CD14-positive monocyte (primary cell): ENCODE measurements around the gene PRELP. TPM values are rescaled to one million over a fixed set of nuclear protein-coding genes. Genes with fewer than 3 reads are reported as not detected.

Experiments used
- DNase-seq, 3 donors: peaks; one replicate each; pipeline ENCODE4 v3.0.0-alpha.2; 2011 to 2022
- H2AFZ ChIP-seq: 2 replicates; pipeline ENCODE4 v1.6.0; 2012; ENCODE audit warnings: mild to moderate bottlenecking, low read depth, low read length, inconsistent platforms; ENCODE audit not compliant: insufficient read depth, poor library complexity, severe bottlenecking
- H3K27ac ChIP-seq, 2 donors: 1 replicate in 1 of 2; 2 replicates in 1 of 2; pipeline ENCODE4 v1.5.1; 2012 to 2013; ENCODE audit warnings: low read length in 2 of 2, control low read depth in 1 of 2, inconsistent platforms in 1 of 2, low read depth in 1 of 2, mild to moderate bottlenecking in 1 of 2
- H3K27me3 ChIP-seq, 2 donors: one replicate each; pipeline versions ENCODE4 v1.6.0 to v1.6.1; 2011 to 2013; ENCODE audit warnings: low read length in 2 of 2; ENCODE audit not compliant: control insufficient read depth in 2 of 2, insufficient read depth in 2 of 2
- H3K36me3 ChIP-seq, 2 donors: replicated peaks in 1 of 2; 1 replicate in 1 of 2; 2 replicates in 1 of 2; pipeline versions ENCODE4 v1.5.1 to v1.6.1; 2012 to 2013; ENCODE audit warnings: low read length in 2 of 2, control low read depth in 1 of 2, inconsistent platforms in 1 of 2, mild to moderate bottlenecking in 1 of 2; ENCODE audit not compliant: insufficient read depth in 2 of 2, control insufficient read depth in 1 of 2
- H3K4me1 ChIP-seq, 2 donors: 1 replicate in 1 of 2; 2 replicates in 1 of 2; pipeline versions ENCODE4 v1.5.1 to v1.6.1; 2012 to 2013; ENCODE audit warnings: low read length in 2 of 2, control low read depth in 1 of 2, inconsistent platforms in 1 of 2, mild to moderate bottlenecking in 1 of 2, moderate library complexity in 1 of 2; ENCODE audit not compliant: insufficient read depth in 2 of 2, control insufficient read depth in 1 of 2
- H3K4me2 ChIP-seq: replicated peaks from 2 replicates; pipeline ENCODE3; 2012; ENCODE audit warnings: low read length, moderate library complexity, mild to moderate bottlenecking; ENCODE audit not compliant: poor library complexity, severe bottlenecking; ENCODE audit errors: extremely low read depth
- H3K4me3 ChIP-seq, 3 experiments: fragments of 200-600 bp in 1 of 3; sonication (generic) in 1 of 3; replicated peaks in 1 of 3; 1 replicate in 2 of 3; 2 replicates in 1 of 3; pipeline ENCODE4 v1.5.1; 2011 to 2013; ENCODE audit warnings: low read length in 3 of 3, mild to moderate bottlenecking in 3 of 3, control low read depth in 2 of 3, low read depth in 2 of 3, inconsistent platforms in 1 of 3, moderate library complexity in 1 of 3
- H3K79me2 ChIP-seq: 2 replicates; pipeline ENCODE4 v1.6.0; 2012; ENCODE audit warnings: mild to moderate bottlenecking, control low read depth, inconsistent platforms, low read length, moderate library complexity; ENCODE audit not compliant: insufficient read depth
- H3K9ac ChIP-seq: 2 replicates; pipeline ENCODE4 v1.6.0; 2017; ENCODE audit warnings: low read length, mild to moderate bottlenecking; ENCODE audit not compliant: insufficient read depth, poor library complexity, severe bottlenecking
- H3K9me3 ChIP-seq, 2 donors: replicated peaks in 1 of 2; 1 replicate in 1 of 2; 2 replicates in 1 of 2; pipeline versions ENCODE4 v1.5.1 to v1.6.1; 2012 to 2013; ENCODE audit warnings: low read length in 2 of 2, control low read depth in 1 of 2; ENCODE audit not compliant: control insufficient read depth in 1 of 2, insufficient read depth in 1 of 2
- H4K20me1 ChIP-seq: 2 replicates; pipeline ENCODE4 v1.6.0; 2012; ENCODE audit warnings: mild to moderate bottlenecking, low read length, control low read depth, moderate library complexity; ENCODE audit not compliant: insufficient read depth
- H3K27ac Mint-ChIP-seq, 7 donors: one replicate each; pipeline ENCODE4 v1.8.0; 2020; ENCODE audit warnings: mild to moderate bottlenecking in 7 of 7, mixed read lengths in 7 of 7, moderate library complexity in 6 of 7, inconsistent platforms in 2 of 7
- H3K27me3 Mint-ChIP-seq, 3 donors: one replicate each; pipeline ENCODE4 v1.8.0; 2021 to 2022; ENCODE audit warnings: low read depth in 3 of 3, mild to moderate bottlenecking in 3 of 3, mixed read lengths in 3 of 3, moderate library complexity in 3 of 3, inconsistent platforms in 1 of 3
- H3K36me3 Mint-ChIP-seq, 2 donors: one replicate each; pipeline ENCODE4 v1.8.0; 2020; ENCODE audit warnings: mixed read lengths in 2 of 2, inconsistent platforms in 1 of 2, mild to moderate bottlenecking in 1 of 2
- H3K4me1 Mint-ChIP-seq: one replicate; pipeline ENCODE4 v1.8.0; 2020; ENCODE audit warnings: mild to moderate bottlenecking, mixed read lengths
- H3K4me3 Mint-ChIP-seq, 2 donors: one replicate each; pipeline ENCODE4 v1.8.0; 2020; ENCODE audit warnings: mild to moderate bottlenecking in 2 of 2, mixed read lengths in 2 of 2, moderate library complexity in 1 of 2
- H3K9me3 Mint-ChIP-seq, 7 donors: one replicate each; pipeline ENCODE4 v1.8.0; 2020 to 2022; ENCODE audit warnings: mixed read lengths in 7 of 7, mild to moderate bottlenecking in 6 of 7, moderate library complexity in 6 of 7, inconsistent platforms in 2 of 7
- WGBS: methylation state at CpG from one replicate; pipeline ENCODE4 v1.1.5; 2013; ENCODE audit warnings: missing lambda C conversion rate; ENCODE audit not compliant: insufficient coverage; 5-methylcytosine and 5-hydroxymethylcytosine counted together
- intact Hi-C, 2 donors: fragments of 100-400 bp; cut with micrococcal nuclease; formaldehyde crosslinking; loops; one replicate each; pipeline versions ENCODE4 v1.15.0 to v1.15.1; 2023
- polyA plus RNA-seq, 3 donors: library from polyadenylated mRNA; depleted of rRNA in 1 of 3; unstranded in 2 of 3; stranded (reverse) in 1 of 3; fragments of 300-500 nt in 2 of 3; fragments of >200 nt in 1 of 3; fragmentation: Illumina TruSeq in 2 of 3; gene quantifications; 1 replicate in 2 of 3; 2 replicates in 1 of 3; pipeline ENCODE4 v1.2.3, GENCODE V29; 2012 to 2021
- TF ChIP-seq, protein P1 (sequence below): fragments of 200-600 bp; IDR thresholded peaks from one replicate; pipeline ENCODE4 v1.8.0; 2022; ENCODE audit warnings: antibody characterized with exemption, mild to moderate bottlenecking

PRELP gene
- polyA plus RNA-seq, 3 donors = not detected

DNA sequence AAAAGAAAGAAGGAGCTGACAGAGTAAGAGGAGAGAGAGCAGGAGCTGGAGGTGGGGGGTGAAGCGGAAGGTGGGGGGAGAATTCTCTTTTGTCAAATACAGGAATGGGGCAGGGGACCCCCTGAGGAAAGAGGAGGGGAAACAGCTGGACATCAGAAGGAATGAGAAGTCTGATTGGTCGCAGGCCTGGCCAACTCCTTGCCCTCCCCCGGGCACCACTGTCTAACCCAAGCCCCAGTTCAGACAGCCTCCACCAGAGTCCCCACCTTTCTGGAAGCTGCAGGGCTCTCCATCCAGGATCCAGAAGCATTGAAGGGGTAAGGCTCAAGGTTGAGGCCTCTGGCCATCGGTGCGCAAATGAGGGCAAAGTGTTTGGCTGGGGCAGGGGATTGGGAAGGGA, 18.3 kb downstream of the PRELP start, which contains the start of gene OPTC:
Gene OPTC, plus strand, starts transcription at position 253 of the 400 bp plus-strand sequence. CDS start 1,853 bp downstream, outside the sequence.
- Mint-ChIP-seq H3K4me1 (peaks cover 7% of the 10 kb centered on the region), H3K27me3 (peaks cover 1 to 9% (median 8%) of the 10 kb centered on the region in 3 donors), H3K4me3 (no peak within 1 kb of the TSS), H3K36me3 (no peaks in the 10 kb centered on the region), H3K27ac (peak within 1 kb of the TSS in 2 of 7 donors; percentile 36 to 74), H3K9me3 (no peaks in the 10 kb centered on the region)
- intact Hi-C loops = no loop called here
- Histone ChIP-seq H4K20me1 (no peaks in the 10 kb centered on the region), H2AFZ (no peak within 1 kb of the TSS), H3K27me3 (no peaks in the 10 kb centered on the region), H3K9ac (no peak within 1 kb of the TSS), H3K79me2 (no peaks in the 10 kb centered on the region), H3K36me3 (no peaks in the 10 kb centered on the region), H3K4me2 (no peak within 1 kb of the TSS), H3K4me1 (peaks cover 4 to 5% of the 10 kb centered on the region in 2 donors), H3K4me3 (no peak within 1 kb of the TSS), H3K9me3 (no peaks in the 10 kb centered on the region), H3K27ac (no peak within 1 kb of the TSS)
- WGBS = 97% methylated on average over 3 of the region's 5 CpGs
- TF ChIP-seq, protein P1, sequence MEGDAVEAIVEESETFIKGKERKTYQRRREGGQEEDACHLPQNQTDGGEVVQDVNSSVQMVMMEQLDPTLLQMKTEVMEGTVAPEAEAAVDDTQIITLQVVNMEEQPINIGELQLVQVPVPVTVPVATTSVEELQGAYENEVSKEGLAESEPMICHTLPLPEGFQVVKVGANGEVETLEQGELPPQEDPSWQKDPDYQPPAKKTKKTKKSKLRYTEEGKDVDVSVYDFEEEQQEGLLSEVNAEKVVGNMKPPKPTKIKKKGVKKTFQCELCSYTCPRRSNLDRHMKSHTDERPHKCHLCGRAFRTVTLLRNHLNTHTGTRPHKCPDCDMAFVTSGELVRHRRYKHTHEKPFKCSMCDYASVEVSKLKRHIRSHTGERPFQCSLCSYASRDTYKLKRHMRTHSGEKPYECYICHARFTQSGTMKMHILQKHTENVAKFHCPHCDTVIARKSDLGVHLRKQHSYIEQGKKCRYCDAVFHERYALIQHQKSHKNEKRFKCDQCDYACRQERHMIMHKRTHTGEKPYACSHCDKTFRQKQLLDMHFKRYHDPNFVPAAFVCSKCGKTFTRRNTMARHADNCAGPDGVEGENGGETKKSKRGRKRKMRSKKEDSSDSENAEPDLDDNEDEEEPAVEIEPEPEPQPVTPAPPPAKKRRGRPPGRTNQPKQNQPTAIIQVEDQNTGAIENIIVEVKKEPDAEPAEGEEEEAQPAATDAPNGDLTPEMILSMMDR = no peak
- DNase-seq = no peak

DNA sequence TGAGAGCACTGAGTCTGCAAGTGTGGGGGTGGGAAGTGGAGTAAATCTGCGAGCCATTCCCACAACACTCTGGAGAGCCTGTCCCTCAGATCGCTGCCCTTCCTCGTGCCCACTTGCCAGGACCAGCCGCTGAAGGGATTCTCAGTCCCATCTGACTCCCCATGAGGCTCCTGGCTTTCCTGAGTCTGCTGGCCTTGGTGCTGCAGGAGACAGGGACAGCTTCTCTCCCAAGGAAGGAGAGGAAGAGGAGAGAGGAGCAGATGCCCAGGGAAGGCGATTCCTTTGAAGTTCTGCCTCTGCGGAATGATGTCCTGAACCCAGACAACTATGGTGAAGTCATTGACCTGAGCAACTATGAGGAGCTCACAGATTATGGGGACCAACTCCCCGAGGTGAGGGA, 20.2 kb downstream of the PRELP start:
- H4K20me1 ChIP-seq = no peaks in the 10 kb centered on the region
- no peaks in the 10 kb centered on the region for H3K4me1 Mint-ChIP-seq

More for the DNA sequence above, 20.2 kb downstream of the PRELP start:
- Histone ChIP-seq H3K79me2 (no peaks in the 10 kb centered on the region), H3K9me3 (no peaks in the 10 kb centered on the region), H3K27ac (no peak overlapping the region), H3K4me2 (no peak overlapping the region), H3K4me3 (no peak overlapping the region), H2AFZ (no peak overlapping the region), H3K36me3 (no peaks in the 10 kb centered on the region), H3K4me1 (no peaks in the 10 kb centered on the region), H3K27me3 (no peaks in the 10 kb centered on the region), H3K9ac (no peak overlapping the region)
- Mint-ChIP-seq H3K27ac (no peak overlapping the region), H3K36me3 (no peaks in the 10 kb centered on the region), H3K9me3 (no peaks in the 10 kb centered on the region), H3K4me3 (no peak overlapping the region), H3K27me3 (peaks cover 2 to 10% (median 9%) of the 10 kb centered on the region in 3 donors)
- intact Hi-C loops = no loop called here
- no peak for DNase-seq
- WGBS = 92% methylated on average over 4 of the region's 7 CpGs
- TF ChIP-seq, protein P1 = no peak
